NCI-H146 (cell line): ENCODE measurements around the gene CLASP1.
"Not testable (repeated sequence)": the region's sequence is repeated elsewhere in the genome, so short reads cannot be mapped to it uniquely, and the experiment has no call there.

Experiments
- DNase-seq: peaks from one replicate; lab custom pipeline; 2025; lab: John Stamatoyannopoulos, UW

CLASP1 gene

DNA sequence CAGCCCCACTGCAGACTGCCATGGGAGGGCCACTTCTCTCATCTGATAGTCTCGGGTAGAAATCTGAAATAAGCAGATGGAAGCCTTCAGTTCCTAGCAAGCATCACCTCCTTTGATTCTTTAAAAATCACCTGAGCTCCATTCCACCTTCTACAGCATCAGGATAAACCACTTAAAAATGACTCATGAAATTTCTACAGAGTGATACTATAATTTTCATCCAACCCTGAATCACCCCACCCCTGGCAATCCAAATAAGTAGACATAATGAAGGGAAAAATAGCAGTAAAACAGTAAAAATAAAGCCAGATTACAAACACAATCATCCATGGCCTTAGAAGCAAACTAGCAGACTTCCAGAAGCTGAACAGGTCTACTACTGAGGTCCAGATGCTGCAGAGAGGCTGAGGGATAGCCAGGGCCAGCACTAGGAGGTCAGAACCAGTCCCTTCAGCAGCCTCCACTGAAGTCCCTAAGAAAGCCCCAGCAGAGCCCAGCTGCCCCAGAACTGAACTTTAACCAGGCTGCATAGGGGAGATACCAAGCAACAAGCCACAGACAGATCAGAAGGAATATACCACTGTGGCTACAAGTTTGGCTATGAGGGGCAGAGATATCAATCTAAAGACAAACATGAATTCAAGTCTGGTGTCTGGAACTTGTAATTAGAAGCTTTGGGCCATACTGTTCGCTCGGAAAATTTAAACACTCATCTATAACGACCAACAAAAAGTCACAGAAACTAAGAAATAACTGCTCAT lies 173.3 kb downstream of the CLASP1 start:
- DNase-seq: no peak

- no peak for DNase-seq
Observed at GRCh38 chr2:121473512-121473911, 175.8 kb downstream of the CLASP1 start.

DNA sequence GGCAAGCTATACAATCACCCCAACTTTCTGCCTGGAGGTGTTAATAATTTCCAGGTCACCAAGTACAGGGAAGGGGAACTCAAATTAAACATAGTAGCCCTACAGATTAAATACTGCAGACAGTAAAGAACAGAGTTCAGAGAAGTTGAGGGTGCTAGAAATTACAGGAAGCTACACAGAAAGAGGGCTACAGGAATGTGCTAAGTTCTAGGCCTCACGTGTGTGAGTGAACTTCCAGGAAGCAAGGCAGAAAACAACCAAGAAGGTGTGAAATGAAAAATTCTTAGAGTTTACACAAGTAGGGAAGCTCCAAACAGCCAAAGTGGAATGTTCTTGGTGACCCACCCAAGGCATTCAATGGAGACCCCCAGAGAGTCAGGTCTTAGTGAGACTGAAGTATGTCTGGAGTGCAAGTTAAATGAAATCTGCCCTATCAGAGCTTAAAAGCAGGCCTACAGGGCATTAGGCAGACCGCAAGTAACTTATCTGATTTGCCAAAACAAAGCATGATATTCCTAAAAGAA lies 176.7 kb downstream of the CLASP1 start:
- no peak for DNase-seq

- DNase-seq: no peak
Observed at GRCh38 chr2:121471532-121472469, 177.5 kb downstream of the CLASP1 start.

DNA sequence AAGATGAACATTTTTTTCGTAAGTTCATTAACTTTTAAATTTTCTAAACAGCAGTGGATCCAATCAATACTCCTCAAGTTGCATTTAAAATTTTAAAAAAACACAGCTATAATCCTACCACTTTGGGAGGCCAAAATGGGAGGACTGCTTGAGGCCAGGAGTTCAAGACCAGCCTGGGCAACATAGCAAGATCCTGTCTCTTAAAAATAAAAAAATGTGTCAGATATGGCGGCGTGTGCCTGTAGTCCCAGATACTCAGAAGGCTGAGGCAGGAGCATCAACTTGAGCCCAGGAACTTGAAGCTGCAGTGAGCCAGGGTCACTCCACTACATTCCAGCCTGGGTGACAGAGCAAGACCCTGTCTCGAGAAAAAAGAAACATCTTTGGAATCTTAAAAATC lies 178.3 kb downstream of the CLASP1 start:
- DNase-seq: no peak

DNA sequence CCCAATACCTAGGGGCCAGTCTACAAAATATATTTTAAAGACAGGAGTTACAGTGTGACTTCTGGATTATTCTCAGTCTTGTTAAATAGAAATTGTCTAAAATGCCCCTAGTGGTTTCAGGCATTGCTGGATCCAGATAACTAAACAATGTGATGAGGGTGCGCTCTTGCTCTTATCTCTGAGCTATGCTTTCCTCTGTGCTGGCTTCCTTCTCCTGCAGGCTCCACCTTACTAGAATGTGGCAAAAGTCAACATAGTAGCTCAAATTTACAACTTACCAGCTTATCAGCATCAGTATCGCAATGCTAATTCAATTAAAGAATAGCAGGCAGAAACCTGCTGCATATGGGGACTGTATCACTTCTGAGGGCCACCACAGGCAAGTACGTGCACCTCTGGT lies 179.9 kb downstream of the CLASP1 start:
- DNase-seq: no peak

- no peak for DNase-seq
Observed at GRCh38 chr2:121468936-121469335, 180.3 kb downstream of the CLASP1 start.

GRCh38 chr2:121459291-121459690 lies 190.0 kb downstream of the CLASP1 start:
- no peak for DNase-seq

- DNase-seq: no peak
Observed at GRCh38 chr2:121456325-121456724, 192.9 kb downstream of the CLASP1 start.

DNA sequence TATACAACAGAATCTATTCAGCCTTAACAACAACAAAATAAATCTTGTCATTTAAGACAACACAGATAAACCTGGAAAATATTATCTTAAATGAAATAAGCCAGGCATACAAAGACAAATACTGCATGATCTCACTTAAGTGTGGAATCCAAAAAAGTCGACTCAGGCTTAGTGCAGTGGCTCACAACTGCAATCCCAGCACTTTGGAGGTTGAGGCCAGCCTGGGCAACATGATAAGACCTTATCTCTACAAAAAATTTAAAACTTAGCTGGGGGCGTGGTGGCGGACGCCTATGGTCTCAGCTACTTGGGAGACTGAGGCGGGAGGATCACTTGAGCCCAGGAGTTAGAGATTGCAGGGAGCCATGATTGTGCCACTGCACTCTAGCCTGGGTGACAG lies 193.8 kb downstream of the CLASP1 start:
- DNase-seq: no peak

DNA sequence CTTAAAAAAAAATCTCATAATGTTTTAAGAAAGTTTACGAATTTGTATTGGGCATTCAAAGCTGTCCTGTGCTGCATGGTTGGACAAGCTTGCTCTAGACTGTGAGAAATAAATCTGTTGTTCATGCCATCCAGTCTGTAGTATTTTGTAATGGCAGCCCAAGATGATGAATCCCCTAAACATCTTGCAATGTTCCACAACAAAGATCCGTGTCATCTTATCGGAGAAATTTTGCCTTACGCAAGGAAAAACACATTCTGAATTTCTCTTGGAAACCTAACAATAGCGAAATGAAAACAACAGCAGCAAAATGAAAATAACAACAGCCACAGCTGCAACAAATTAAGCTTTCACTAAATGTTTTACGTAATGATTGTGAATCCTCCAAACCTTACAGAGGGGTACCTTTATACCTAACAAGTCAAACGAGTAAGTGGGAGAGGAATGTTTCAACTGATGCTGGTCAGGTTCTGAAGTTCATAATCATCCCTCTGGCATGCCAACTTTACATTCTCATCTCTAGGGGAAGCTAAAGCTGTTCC lies 194.6 kb downstream of the CLASP1 start:
- DNase-seq: no peak

DNA sequence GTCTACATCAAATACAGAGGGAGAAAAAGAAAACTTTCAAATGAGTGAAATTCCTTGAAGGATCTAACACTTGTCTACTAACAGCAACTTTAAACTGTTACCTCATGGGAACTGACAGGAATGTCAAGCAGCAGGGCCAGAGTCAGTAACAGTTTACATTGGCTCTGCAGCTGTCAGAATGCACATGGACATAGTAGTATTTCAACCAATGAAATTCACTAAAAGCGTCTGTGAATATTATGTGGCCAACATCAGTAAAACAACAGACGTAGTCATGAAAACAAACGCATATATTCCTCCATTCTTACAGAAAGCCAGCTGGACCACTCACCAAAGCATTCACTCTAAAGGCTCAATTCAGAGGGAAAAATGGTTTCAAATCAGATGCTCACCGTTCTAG lies 197.9 kb downstream of the CLASP1 start:
- DNase-seq: no peak

DNA sequence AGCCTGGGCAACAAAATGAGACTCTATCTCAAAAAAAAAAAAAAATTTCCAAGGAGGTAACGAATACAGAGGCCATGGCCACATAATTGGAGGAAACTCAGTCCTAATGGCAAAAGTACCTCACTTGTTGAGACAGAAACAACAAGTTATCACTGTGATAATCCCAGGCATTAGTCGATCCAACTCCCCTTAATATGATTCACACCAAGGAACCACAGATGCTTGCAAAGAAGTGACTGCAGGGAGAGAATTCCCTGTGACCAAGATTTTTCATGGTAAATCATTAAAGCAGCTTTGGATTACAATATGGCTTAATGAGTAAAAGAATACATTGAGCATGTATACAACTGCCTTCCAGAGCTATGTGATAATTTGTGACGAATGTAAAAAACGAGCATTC lies 199.0 kb downstream of the CLASP1 start:
- no peak for DNase-seq

DNA sequence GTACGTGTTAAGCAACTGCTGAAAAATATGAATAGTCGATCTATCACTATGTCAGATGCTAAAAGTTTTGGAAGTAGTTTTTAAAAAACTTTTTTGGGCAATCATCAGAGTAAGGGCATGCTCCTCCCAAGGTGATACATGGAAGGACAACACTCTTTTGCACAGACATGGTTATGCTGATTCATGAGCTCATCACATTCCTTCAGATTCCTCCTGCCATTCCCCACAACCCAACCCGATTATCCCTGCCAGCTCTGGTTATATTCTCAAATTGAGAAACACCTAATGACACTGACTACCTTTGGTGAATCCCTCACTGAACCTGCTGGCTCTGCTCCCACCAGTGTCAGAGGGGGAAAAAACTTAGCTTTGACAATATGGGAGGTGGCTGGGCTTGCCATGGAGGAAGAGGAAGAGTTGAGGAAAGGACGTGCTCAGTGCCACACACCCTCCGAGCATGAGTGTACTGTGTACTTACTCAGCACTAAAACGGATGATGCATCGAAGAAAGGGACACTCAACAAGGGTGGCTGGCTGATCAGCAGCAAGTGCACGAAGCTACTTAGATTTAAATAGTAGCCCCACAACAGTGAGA lies 202.5 kb downstream of the CLASP1 start:
- DNase-seq: no peak

DNA sequence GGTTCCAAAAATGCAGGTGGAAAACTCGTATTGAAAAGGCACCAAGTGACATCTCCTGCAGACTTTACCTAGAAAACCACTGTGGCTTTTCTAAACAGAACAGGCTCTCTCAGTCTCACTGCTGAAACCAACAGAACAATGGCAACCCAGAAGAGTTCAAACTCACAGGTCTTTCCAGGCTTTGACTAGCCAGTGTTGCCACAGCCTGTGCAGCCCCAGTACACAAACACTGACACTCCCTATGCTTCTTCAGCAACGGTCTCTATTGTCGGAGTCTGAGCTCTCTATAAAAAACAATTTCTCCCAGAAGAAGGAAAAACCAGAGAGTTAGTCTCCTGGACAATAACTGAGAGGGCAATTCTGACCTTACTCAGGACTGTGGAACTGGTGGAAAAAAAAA lies 206.4 kb downstream of the CLASP1 start:
- DNase-seq: no peak

DNA sequence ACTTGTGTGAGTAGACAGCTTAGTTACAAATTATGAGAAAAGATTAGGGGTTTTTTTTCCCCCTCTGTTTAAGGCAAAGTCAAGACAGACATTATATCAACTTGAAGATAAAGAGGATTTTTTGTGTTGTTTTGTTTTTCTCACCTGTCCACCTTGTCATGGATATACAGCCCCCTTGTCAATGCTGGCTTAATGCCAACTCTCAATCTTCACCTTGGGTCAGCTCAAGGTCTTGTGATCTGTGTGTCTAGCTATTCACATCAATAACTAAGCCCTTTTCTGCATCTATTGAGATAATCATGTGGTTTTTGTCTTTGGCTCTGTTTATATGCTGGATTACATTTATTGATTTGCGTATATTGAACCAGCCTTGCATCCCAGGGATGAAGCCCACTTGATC lies 211.0 kb downstream of the CLASP1 start:
- not testable (repeated sequence) for DNase-seq

DNA sequence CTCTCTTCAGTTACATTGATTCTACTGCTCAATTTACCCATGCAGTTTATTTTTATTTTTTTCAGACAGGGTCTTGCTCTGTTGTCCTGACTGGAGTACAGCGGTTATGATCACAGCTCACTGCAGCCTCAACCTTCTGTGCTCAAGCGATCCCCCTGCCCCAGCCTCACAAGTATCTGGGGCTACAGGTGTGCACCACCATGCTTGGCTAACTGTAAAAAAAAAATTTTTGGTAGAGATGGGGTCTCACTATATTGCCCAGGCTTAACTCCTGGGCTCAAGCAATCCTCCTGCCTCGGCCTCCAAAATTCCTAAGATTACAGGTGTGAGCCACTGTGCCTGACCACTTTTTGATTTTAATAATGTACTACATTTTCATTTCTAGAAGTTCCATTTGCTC lies 212.3 kb downstream of the CLASP1 start:
- DNase-seq: no peak

DNA sequence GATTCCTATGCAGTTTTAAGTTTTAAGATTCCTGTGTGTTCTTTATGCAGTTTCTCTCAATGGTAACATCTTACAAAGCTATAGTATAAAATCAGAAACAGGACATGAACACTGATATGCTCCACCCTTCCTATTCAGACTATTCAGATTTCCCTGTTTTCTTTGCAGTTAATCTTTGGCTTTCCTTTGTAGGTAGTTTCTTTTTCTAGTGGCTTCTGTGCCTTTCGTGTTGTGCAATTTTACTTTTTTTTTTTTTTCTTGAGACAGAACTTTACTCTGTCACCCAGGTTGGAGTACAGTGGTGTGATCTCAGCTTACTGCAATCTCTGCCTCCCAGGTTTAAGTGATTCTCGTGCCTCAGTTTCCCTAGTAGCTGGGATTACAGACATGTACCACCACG lies 213.5 kb downstream of the CLASP1 start:
- no peak for DNase-seq

- no peak for DNase-seq
Observed at GRCh38 chr2:121431214-121431613, 218.0 kb downstream of the CLASP1 start.

GRCh38 chr2:121429927-121430520 lies 219.2 kb downstream of the CLASP1 start:
- DNase-seq: no peak

GRCh38 chr2:121429119-121429903 lies 220.0 kb downstream of the CLASP1 start:
- DNase-seq: no peak
